Chondrocyte (in vitro differentiated cells): ENCODE measurements around the gene TOMM34. TPM values are rescaled to one million over a fixed set of nuclear protein-coding genes. Genes with fewer than 3 reads are reported as not detected.

ENCODE experiments used
- DNase-seq: peaks from one replicate; pipeline ENCODE4 v3.0.0; 2021; ENCODE audit warnings: mixed read lengths, low spot score
- H3K27ac Mint-ChIP-seq: one replicate; pipeline ENCODE4 v1.8.0; 2021; ENCODE audit warnings: mild to moderate bottlenecking, moderate library complexity, mixed read lengths; ENCODE audit not compliant: unreplicated experiment
- H3K27me3 Mint-ChIP-seq: 2 replicates; pipeline ENCODE4 v1.8.0; 2021; ENCODE audit warnings: low read depth, mixed read lengths
- H3K36me3 Mint-ChIP-seq: 2 replicates; pipeline ENCODE4 v1.8.0; 2021; ENCODE audit warnings: low read depth, mixed read lengths
- H3K4me1 Mint-ChIP-seq: 2 replicates; pipeline ENCODE4 v1.8.0; 2021; ENCODE audit warnings: low read depth, mild to moderate bottlenecking, mixed read lengths
- H3K4me3 Mint-ChIP-seq: one replicate; pipeline ENCODE4 v1.8.0; 2021; ENCODE audit warnings: mild to moderate bottlenecking, moderate library complexity, mixed read lengths; ENCODE audit not compliant: unreplicated experiment
- H3K9me3 Mint-ChIP-seq: 2 replicates; pipeline ENCODE4 v1.8.0; 2021; ENCODE audit warnings: low read depth, mixed read lengths
- total RNA-seq: library from RNA; stranded (reverse); gene quantifications from 3 replicates; pipeline ENCODE4 v1.2.1, GENCODE V29; 2021
- TF ChIP-seq, protein P1 (sequence below): fragments of 200-600 bp; sonication (generic); IDR thresholded peaks from 2 replicates; pipeline ENCODE4 v1.5.0; 2021; ENCODE audit warnings: antibody characterized with exemption, mild to moderate bottlenecking, moderate library complexity

The TOMM34 gene
- total RNA-seq, 1 donor from 2014 or later, result 16.2 TPM

DNA sequence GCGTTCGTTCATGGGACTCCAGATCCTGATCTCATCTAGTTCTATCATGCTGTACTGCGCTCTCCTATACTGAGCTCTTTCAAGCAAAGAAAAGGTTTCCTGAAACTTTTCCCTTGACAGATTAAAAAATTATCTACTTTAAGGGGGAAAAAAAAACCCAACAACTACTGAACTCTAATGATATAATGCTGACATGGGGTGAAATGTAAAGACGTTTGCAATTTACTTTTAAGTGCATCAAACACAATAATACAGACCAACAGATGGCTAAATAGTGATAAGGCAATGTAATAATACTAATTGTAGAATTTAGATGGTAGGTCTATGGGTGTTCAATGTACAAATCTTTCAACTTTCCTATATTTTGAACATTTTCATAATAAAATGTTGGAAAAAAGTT lies 16.4 kb downstream of the TOMM34 start:
- H3K4me1 Mint-ChIP-seq, result no peaks in the 10 kb centered on the region
- H3K27me3 Mint-ChIP-seq, result no peaks in the 10 kb centered on the region
- TF ChIP-seq, protein P1, sequence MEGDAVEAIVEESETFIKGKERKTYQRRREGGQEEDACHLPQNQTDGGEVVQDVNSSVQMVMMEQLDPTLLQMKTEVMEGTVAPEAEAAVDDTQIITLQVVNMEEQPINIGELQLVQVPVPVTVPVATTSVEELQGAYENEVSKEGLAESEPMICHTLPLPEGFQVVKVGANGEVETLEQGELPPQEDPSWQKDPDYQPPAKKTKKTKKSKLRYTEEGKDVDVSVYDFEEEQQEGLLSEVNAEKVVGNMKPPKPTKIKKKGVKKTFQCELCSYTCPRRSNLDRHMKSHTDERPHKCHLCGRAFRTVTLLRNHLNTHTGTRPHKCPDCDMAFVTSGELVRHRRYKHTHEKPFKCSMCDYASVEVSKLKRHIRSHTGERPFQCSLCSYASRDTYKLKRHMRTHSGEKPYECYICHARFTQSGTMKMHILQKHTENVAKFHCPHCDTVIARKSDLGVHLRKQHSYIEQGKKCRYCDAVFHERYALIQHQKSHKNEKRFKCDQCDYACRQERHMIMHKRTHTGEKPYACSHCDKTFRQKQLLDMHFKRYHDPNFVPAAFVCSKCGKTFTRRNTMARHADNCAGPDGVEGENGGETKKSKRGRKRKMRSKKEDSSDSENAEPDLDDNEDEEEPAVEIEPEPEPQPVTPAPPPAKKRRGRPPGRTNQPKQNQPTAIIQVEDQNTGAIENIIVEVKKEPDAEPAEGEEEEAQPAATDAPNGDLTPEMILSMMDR, result no peak
- H3K27ac Mint-ChIP-seq, result no peak overlapping the region
- H3K4me3 Mint-ChIP-seq, result no peak overlapping the region
- DNase-seq, result no peak
- no peaks in the 10 kb centered on the region for H3K9me3 Mint-ChIP-seq
- peaks cover 19% of the 10 kb centered on the region for H3K36me3 Mint-ChIP-seq

DNA sequence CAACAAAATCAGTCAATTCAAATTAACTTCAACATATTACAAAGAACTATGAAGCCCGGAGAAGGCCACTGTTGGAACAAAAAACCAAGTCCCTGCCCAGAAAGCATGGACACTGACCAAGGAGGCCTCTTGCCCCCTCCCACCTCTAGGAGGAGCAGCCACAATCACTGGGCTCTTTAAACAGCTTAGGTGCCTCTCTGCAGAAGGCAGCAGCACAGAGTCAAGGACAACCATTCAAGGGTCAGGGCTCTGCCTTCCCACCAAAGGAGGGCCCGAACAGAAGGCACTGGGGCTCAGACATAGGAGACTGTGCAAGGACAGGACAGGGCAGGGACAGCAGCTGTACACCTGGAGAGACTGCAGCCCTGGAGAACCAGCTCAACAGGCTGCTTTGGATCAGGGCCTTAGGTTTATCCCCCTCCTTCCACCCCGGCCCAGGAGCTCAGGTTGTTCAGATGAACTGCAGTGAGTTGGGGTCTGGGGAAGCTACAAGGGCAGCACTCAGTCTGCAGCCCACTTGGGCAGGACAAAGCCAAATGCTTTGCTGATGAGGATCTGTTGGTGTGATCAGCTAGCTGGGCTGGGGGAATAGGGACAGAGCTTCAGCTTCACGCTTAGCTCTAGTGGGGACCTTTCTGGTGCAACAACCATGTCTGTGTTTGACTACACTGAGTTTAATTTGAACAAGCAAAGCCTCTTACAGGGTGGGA lies 17.8 kb downstream of the TOMM34 start:
- Mint-ChIP-seq H3K27me3 (no peaks in the 10 kb centered on the region), H3K36me3 (peaks cover 19% of the 10 kb centered on the region), H3K4me3 (no peak overlapping the region), H3K9me3 (no peaks in the 10 kb centered on the region), H3K27ac (no peak overlapping the region), H3K4me1 (no peaks in the 10 kb centered on the region)
- TF ChIP-seq, protein P1, result no peak
- no peak for DNase-seq

DNA sequence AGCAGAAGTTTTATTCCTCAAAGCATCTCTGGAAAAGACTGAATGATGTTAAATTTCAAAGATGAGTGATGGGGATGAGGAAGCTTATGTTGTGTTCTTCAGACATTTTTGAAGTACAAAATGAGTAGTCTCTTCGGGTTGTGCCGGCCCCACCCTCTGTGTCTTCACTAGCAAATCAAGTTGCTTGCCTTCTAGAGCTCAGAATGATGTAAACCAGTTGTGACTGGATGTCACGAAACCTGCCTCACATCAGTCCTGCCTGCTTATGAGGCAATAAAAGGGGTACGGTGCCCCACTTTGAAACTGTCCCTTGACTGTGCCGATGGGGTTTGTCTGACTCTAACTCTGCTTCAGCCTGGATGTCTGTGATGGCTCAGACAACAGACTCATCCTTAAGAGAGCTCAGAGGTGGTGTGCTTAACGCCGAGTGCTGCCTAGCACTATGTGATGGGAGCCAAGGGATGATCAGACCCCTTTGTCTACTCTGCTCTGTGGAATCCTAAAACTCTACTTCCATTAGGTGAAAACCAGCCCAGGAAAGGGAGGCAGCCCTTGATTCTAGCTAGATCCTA lies 19.0 kb downstream of the TOMM34 start:
- Mint-ChIP-seq H3K9me3 (no peaks in the 10 kb centered on the region), H3K4me1 (no peaks in the 10 kb centered on the region), H3K4me3 (no peak overlapping the region), H3K36me3 (peaks cover 26% of the 10 kb centered on the region), H3K27ac (no peak overlapping the region), H3K27me3 (no peaks in the 10 kb centered on the region)
- DNase-seq, result no peak
- TF ChIP-seq, protein P1, result no peak

DNA sequence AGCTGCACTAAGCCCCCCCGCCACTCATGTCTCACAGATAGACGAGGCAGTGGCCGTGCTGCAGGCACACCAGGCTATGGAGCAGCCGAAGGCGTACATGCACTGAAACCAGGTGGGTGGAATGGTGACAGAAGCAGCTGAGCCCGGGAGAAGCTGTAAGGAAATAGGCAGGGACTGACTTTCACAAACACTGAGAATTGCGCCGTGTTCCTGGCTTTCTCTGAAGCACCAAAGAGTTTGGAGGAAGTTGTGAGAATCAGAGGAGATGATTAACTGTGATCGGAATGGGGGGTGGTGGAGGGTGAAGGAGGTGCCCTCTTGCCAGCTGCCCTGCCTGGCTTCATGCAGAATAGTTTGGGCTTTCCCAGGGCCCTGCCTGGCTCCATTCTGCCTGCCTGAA lies 21.6 kb downstream of the TOMM34 start:
- no peak overlapping the region for H3K4me3 Mint-ChIP-seq
- TF ChIP-seq, protein P1, result no peak
- no peaks in the 10 kb centered on the region for H3K9me3 Mint-ChIP-seq
- no peaks in the 10 kb centered on the region for H3K4me1 Mint-ChIP-seq
- no peak overlapping the region for H3K27ac Mint-ChIP-seq
- peaks cover 38% of the 10 kb centered on the region for H3K36me3 Mint-ChIP-seq
- no peaks in the 10 kb centered on the region for H3K27me3 Mint-ChIP-seq
- no peak for DNase-seq

DNA sequence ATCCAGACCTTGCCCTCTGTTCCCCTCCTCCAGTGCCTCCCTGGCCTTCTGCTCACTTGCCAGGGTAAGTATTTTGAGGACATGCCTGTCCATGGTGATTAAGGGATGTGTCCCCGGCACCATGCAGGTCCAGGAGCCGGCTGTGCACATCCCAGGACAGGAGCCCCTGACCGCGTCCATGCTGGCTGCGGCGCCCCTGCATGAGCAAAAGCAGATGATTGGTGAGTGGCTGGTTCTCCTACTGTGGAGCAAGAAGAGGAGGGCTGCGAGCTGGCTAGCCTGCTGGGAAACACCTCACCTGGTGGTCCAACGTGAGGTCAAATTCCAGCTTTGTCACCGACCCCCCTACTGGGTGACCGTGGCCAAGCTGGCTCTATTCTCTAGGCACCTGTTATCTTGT lies 23.7 kb downstream of the TOMM34 start:
- TF ChIP-seq, protein P1, result no peak
- H3K4me1 Mint-ChIP-seq, result no peaks in the 10 kb centered on the region
- H3K36me3 Mint-ChIP-seq, result peaks cover 36% of the 10 kb centered on the region
- H3K27me3 Mint-ChIP-seq, result no peaks in the 10 kb centered on the region
- H3K4me3 Mint-ChIP-seq, result no peak overlapping the region
- DNase-seq, result no peak
- no peaks in the 10 kb centered on the region for H3K9me3 Mint-ChIP-seq
- no peak overlapping the region for H3K27ac Mint-ChIP-seq
